Osteocyte (in vitro differentiated cells): ENCODE results near the gene TOB1. TPM values are rescaled to one million over a fixed set of nuclear protein-coding genes. Genes with fewer than 3 reads are reported as not detected.

Experiments used
- DNase-seq: peaks from one replicate; pipeline ENCODE4 v3.0.0; 2021; ENCODE audit warnings: mixed read lengths; ENCODE audit not compliant: unreplicated experiment; ENCODE audit errors: extremely low spot score
- H3K27ac Mint-ChIP-seq: one replicate; pipeline ENCODE4 v1.8.0; 2021; ENCODE audit warnings: mild to moderate bottlenecking, mixed read lengths; ENCODE audit not compliant: unreplicated experiment
- H3K27me3 Mint-ChIP-seq: one replicate; pipeline ENCODE4 v1.8.0; 2021; ENCODE audit warnings: mixed read lengths; ENCODE audit not compliant: unreplicated experiment
- H3K36me3 Mint-ChIP-seq: one replicate; pipeline ENCODE4 v1.8.0; 2021; ENCODE audit warnings: mixed read lengths; ENCODE audit not compliant: unreplicated experiment
- H3K4me1 Mint-ChIP-seq: one replicate; pipeline ENCODE4 v1.8.0; 2021; ENCODE audit warnings: mixed read lengths; ENCODE audit not compliant: unreplicated experiment
- H3K4me3 Mint-ChIP-seq: one replicate; pipeline ENCODE4 v1.8.0; 2021; ENCODE audit warnings: mild to moderate bottlenecking, moderate library complexity, mixed read lengths; ENCODE audit not compliant: unreplicated experiment
- H3K9me3 Mint-ChIP-seq: one replicate; pipeline ENCODE4 v1.8.0; 2021; ENCODE audit warnings: mixed read lengths; ENCODE audit not compliant: unreplicated experiment
- CTCF ChIP-seq: fragments of 200-600 bp; sonication (generic); IDR thresholded peaks from 2 replicates; pipeline ENCODE4 v1.5.0; 2021; ENCODE audit warnings: antibody characterized with exemption, mild to moderate bottlenecking, moderate library complexity
- total RNA-seq: library from RNA; stranded (reverse); gene quantifications from 2 replicates; pipeline ENCODE4 v1.2.1, GENCODE V29; 2021

The TOB1 gene
- total RNA-seq, 1 donor from 2014 or later, result 40.1 TPM

DNA sequence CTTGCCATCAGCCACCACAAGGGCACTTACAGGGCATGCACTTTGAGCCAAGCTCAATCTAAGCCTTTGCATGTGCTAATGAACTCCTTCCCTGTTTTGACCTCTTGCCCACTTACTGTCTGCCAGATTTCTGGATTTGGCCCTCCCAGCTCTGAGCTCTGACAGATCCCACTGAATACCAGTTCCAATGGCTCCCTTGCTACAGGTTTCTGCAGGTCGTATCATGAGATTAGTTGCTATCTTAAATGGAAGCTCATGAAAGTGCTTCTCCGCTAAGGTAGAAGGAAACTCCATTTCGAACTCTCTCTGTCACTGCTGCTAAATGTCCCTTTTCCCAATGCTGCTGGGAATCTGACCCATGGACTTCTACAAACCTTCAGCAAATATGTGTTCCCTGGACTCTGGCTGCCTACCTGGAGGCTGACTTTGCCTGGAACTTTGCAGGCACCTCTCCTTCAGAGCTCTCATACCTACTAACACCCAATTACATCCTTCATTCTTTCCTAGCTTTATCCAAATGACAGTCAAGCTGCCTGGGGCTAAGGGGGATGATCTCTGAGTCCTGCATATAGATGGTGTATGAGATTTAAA, 23.5 kb upstream of the TOB1 start:
- Mint-ChIP-seq H3K4me1 (peaks cover 4% of the 10 kb centered on the region), H3K4me3 (no peak overlapping the region), H3K36me3 (no peaks in the 10 kb centered on the region), H3K27ac (no peak overlapping the region), H3K9me3 (no peaks in the 10 kb centered on the region), H3K27me3 (peaks cover 29% of the 10 kb centered on the region)
- TF ChIP-seq CTCF, result no peak
- DNase-seq, result no peak

DNA sequence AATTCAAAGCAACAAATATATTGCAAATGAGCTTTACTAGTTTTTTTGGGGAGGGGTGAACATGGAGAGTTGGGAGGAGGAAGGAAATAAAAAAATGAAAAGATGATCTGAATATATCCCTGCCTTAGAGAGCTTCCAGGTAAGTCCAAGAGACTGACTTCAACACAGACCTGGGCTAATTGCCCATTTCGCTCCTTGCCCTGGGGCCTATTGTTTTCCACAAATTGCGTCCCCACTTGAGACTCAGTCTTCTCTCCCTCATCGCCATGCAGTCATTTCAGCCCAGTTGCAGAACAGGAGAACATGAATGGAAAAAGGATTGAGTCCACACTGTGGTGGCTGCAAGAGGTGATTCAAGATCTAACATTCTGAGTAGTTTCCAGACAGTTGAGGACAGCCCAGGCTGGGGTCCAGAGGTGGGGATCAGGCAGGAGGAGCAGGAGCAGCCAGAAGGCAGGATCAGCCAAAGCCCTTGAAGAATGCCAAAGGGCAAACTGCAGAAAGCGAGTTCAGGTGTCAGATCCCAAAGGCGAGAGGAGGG, 21.6 kb upstream of the TOB1 start:
- Mint-ChIP-seq H3K27ac (no peak overlapping the region), H3K4me3 (no peak overlapping the region), H3K36me3 (no peaks in the 10 kb centered on the region), H3K27me3 (peaks cover 29% of the 10 kb centered on the region), H3K4me1 (peaks cover 4% of the 10 kb centered on the region), H3K9me3 (no peaks in the 10 kb centered on the region)
- DNase-seq, result no peak
- no peak for TF ChIP-seq CTCF

- H3K4me1 Mint-ChIP-seq, result peaks cover 2% of the 10 kb centered on the region
- H3K27ac Mint-ChIP-seq, result no peak overlapping the region
- H3K27me3 Mint-ChIP-seq, result peaks cover 15% of the 10 kb centered on the region
- no peak overlapping the region for H3K4me3 Mint-ChIP-seq
- DNase-seq, result peak; percentile 75
- H3K9me3 Mint-ChIP-seq, result no peaks in the 10 kb centered on the region
- no peaks in the 10 kb centered on the region for H3K36me3 Mint-ChIP-seq
- no peak for TF ChIP-seq CTCF
These were observed 18.5 kb upstream of the TOB1 start for GRCh38 chr17:50884439-50885311.

GRCh38 chr17:50883850-50884438, 17.8 kb upstream of the TOB1 start:
- H3K27ac Mint-ChIP-seq, result no peak overlapping the region
- no peak for TF ChIP-seq CTCF
- no peaks in the 10 kb centered on the region for H3K36me3 Mint-ChIP-seq
- H3K4me1 Mint-ChIP-seq, result peaks cover 2% of the 10 kb centered on the region
- DNase-seq, result peak; percentile 56
- H3K9me3 Mint-ChIP-seq, result no peaks in the 10 kb centered on the region
- H3K4me3 Mint-ChIP-seq, result no peak overlapping the region
- peaks cover 9% of the 10 kb centered on the region for H3K27me3 Mint-ChIP-seq

- no peak for TF ChIP-seq CTCF
- Mint-ChIP-seq H3K27me3 (peaks cover 2% of the 10 kb centered on the region), H3K4me3 (no peak overlapping the region), H3K4me1 (peaks cover 2% of the 10 kb centered on the region), H3K27ac (no peak overlapping the region), H3K9me3 (no peaks in the 10 kb centered on the region), H3K36me3 (no peaks in the 10 kb centered on the region)
- DNase-seq, result peak; percentile 64
These were observed 16.7 kb upstream of the TOB1 start for GRCh38 chr17:50882851-50883250.
